CD14-positive monocyte (primary cell): ENCODE measurements around the gene WBP2NL. TPM values are rescaled to one million over a fixed set of nuclear protein-coding genes. Genes with fewer than 3 reads are reported as not detected.

ENCODE experiments used
- DNase-seq, 3 donors: peaks; one replicate each; pipeline ENCODE4 v3.0.0-alpha.2; 2011 to 2022
- H2AFZ ChIP-seq: 2 replicates; pipeline ENCODE4 v1.6.0; 2012; ENCODE audit warnings: mild to moderate bottlenecking, low read depth, low read length, inconsistent platforms; ENCODE audit not compliant: insufficient read depth, poor library complexity, severe bottlenecking
- H3K27ac ChIP-seq, 2 donors: 1 replicate in 1 of 2; 2 replicates in 1 of 2; pipeline ENCODE4 v1.5.1; 2012 to 2013; ENCODE audit warnings: low read length in 2 of 2, control low read depth in 1 of 2, inconsistent platforms in 1 of 2, low read depth in 1 of 2, mild to moderate bottlenecking in 1 of 2
- H3K27me3 ChIP-seq, 2 donors: one replicate each; pipeline versions ENCODE4 v1.6.0 to v1.6.1; 2011 to 2013; ENCODE audit warnings: low read length in 2 of 2; ENCODE audit not compliant: control insufficient read depth in 2 of 2, insufficient read depth in 2 of 2
- H3K36me3 ChIP-seq, 2 donors: replicated peaks in 1 of 2; 1 replicate in 1 of 2; 2 replicates in 1 of 2; pipeline versions ENCODE4 v1.5.1 to v1.6.1; 2012 to 2013; ENCODE audit warnings: low read length in 2 of 2, control low read depth in 1 of 2, inconsistent platforms in 1 of 2, mild to moderate bottlenecking in 1 of 2; ENCODE audit not compliant: insufficient read depth in 2 of 2, control insufficient read depth in 1 of 2
- H3K4me1 ChIP-seq, 2 donors: 1 replicate in 1 of 2; 2 replicates in 1 of 2; pipeline versions ENCODE4 v1.5.1 to v1.6.1; 2012 to 2013; ENCODE audit warnings: low read length in 2 of 2, control low read depth in 1 of 2, inconsistent platforms in 1 of 2, mild to moderate bottlenecking in 1 of 2, moderate library complexity in 1 of 2; ENCODE audit not compliant: insufficient read depth in 2 of 2, control insufficient read depth in 1 of 2
- H3K4me2 ChIP-seq: replicated peaks from 2 replicates; pipeline ENCODE3; 2012; ENCODE audit warnings: low read length, moderate library complexity, mild to moderate bottlenecking; ENCODE audit not compliant: poor library complexity, severe bottlenecking; ENCODE audit errors: extremely low read depth
- H3K4me3 ChIP-seq, 3 experiments: fragments of 200-600 bp in 1 of 3; sonication (generic) in 1 of 3; replicated peaks in 1 of 3; 1 replicate in 2 of 3; 2 replicates in 1 of 3; pipeline ENCODE4 v1.5.1; 2011 to 2013; ENCODE audit warnings: low read length in 3 of 3, mild to moderate bottlenecking in 3 of 3, control low read depth in 2 of 3, low read depth in 2 of 3, inconsistent platforms in 1 of 3, moderate library complexity in 1 of 3
- H3K79me2 ChIP-seq: 2 replicates; pipeline ENCODE4 v1.6.0; 2012; ENCODE audit warnings: mild to moderate bottlenecking, control low read depth, inconsistent platforms, low read length, moderate library complexity; ENCODE audit not compliant: insufficient read depth
- H3K9ac ChIP-seq: 2 replicates; pipeline ENCODE4 v1.6.0; 2017; ENCODE audit warnings: low read length, mild to moderate bottlenecking; ENCODE audit not compliant: insufficient read depth, poor library complexity, severe bottlenecking
- H3K9me3 ChIP-seq, 2 donors: replicated peaks in 1 of 2; 1 replicate in 1 of 2; 2 replicates in 1 of 2; pipeline versions ENCODE4 v1.5.1 to v1.6.1; 2012 to 2013; ENCODE audit warnings: low read length in 2 of 2, control low read depth in 1 of 2; ENCODE audit not compliant: control insufficient read depth in 1 of 2, insufficient read depth in 1 of 2
- H4K20me1 ChIP-seq: 2 replicates; pipeline ENCODE4 v1.6.0; 2012; ENCODE audit warnings: mild to moderate bottlenecking, low read length, control low read depth, moderate library complexity; ENCODE audit not compliant: insufficient read depth
- H3K27ac Mint-ChIP-seq, 7 donors: one replicate each; pipeline ENCODE4 v1.8.0; 2020; ENCODE audit warnings: mild to moderate bottlenecking in 7 of 7, mixed read lengths in 7 of 7, moderate library complexity in 6 of 7, inconsistent platforms in 2 of 7
- H3K27me3 Mint-ChIP-seq, 3 donors: one replicate each; pipeline ENCODE4 v1.8.0; 2021 to 2022; ENCODE audit warnings: low read depth in 3 of 3, mild to moderate bottlenecking in 3 of 3, mixed read lengths in 3 of 3, moderate library complexity in 3 of 3, inconsistent platforms in 1 of 3
- H3K36me3 Mint-ChIP-seq, 2 donors: one replicate each; pipeline ENCODE4 v1.8.0; 2020; ENCODE audit warnings: mixed read lengths in 2 of 2, inconsistent platforms in 1 of 2, mild to moderate bottlenecking in 1 of 2
- H3K4me1 Mint-ChIP-seq: one replicate; pipeline ENCODE4 v1.8.0; 2020; ENCODE audit warnings: mild to moderate bottlenecking, mixed read lengths
- H3K4me3 Mint-ChIP-seq, 2 donors: one replicate each; pipeline ENCODE4 v1.8.0; 2020; ENCODE audit warnings: mild to moderate bottlenecking in 2 of 2, mixed read lengths in 2 of 2, moderate library complexity in 1 of 2
- H3K9me3 Mint-ChIP-seq, 7 donors: one replicate each; pipeline ENCODE4 v1.8.0; 2020 to 2022; ENCODE audit warnings: mixed read lengths in 7 of 7, mild to moderate bottlenecking in 6 of 7, moderate library complexity in 6 of 7, inconsistent platforms in 2 of 7
- WGBS: methylation state at CpG from one replicate; pipeline ENCODE4 v1.1.5; 2013; ENCODE audit warnings: missing lambda C conversion rate; ENCODE audit not compliant: insufficient coverage; 5-methylcytosine and 5-hydroxymethylcytosine counted together
- intact Hi-C, 2 donors: fragments of 100-400 bp; cut with micrococcal nuclease; formaldehyde crosslinking; loops; one replicate each; pipeline versions ENCODE4 v1.15.0 to v1.15.1; 2023
- polyA plus RNA-seq, 3 donors: library from polyadenylated mRNA; depleted of rRNA in 1 of 3; unstranded in 2 of 3; stranded (reverse) in 1 of 3; fragments of 300-500 nt in 2 of 3; fragments of >200 nt in 1 of 3; fragmentation: Illumina TruSeq in 2 of 3; gene quantifications; 1 replicate in 2 of 3; 2 replicates in 1 of 3; pipeline ENCODE4 v1.2.3, GENCODE V29; 2012 to 2021
- TF ChIP-seq, protein P1 (sequence below): fragments of 200-600 bp; IDR thresholded peaks from one replicate; pipeline ENCODE4 v1.8.0; 2022; ENCODE audit warnings: antibody characterized with exemption, mild to moderate bottlenecking

The WBP2NL gene
- polyA plus RNA-seq, 3 donors: 0.48 to 0.83 (median 0.71) TPM

DNA sequence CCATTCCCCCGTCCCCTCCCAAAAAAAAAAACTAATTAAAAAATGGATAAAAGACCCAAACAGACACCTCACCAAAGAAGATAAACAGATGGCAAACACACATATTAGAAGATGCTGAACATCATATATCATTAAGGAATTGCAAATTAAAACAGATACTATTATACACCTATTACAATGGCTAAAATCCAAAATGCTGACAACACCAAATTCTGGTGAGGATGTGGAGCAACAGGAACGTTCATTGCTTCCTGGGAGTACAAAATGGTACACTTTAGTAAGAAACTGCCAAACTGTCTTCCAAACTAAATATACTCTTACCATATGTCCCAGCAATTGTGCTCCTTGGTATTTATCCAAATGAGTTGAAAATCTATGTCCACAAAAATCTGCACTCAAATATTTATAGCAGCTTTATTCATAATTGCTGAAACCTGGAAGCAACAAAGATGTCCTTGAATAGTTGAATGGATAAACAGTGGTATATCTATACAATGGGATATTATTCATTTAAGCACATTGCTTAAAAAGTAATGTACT, 52.1 kb downstream of the WBP2NL start:
- H3K27ac ChIP-seq: no peak overlapping the region
- no peak for DNase-seq
- peaks cover 0 to 2% (median 0%) of the 10 kb centered on the region in 7 donors for H3K9me3 Mint-ChIP-seq
- H3K4me1 ChIP-seq: peaks cover 9 to 23% of the 10 kb centered on the region in 2 donors
- no peak overlapping the region for H3K27ac Mint-ChIP-seq
- intact Hi-C loops: no loop called here
- no CpG with 5 or more reads among the region's 2 CpGs for WGBS
- no peaks in the 10 kb centered on the region for H3K9me3 ChIP-seq
- peaks cover 17% of the 10 kb centered on the region for H3K4me1 Mint-ChIP-seq
- H3K4me3 Mint-ChIP-seq: no peak overlapping the region
- H3K27me3 Mint-ChIP-seq: no peaks in the 10 kb centered on the region
- no peak overlapping the region for H3K4me2 ChIP-seq
- no peak overlapping the region for H3K9ac ChIP-seq
- no peak overlapping the region for H3K4me3 ChIP-seq
- no peak overlapping the region for H2AFZ ChIP-seq
- H3K79me2 ChIP-seq: no peaks in the 10 kb centered on the region
- TF ChIP-seq, protein P1, sequence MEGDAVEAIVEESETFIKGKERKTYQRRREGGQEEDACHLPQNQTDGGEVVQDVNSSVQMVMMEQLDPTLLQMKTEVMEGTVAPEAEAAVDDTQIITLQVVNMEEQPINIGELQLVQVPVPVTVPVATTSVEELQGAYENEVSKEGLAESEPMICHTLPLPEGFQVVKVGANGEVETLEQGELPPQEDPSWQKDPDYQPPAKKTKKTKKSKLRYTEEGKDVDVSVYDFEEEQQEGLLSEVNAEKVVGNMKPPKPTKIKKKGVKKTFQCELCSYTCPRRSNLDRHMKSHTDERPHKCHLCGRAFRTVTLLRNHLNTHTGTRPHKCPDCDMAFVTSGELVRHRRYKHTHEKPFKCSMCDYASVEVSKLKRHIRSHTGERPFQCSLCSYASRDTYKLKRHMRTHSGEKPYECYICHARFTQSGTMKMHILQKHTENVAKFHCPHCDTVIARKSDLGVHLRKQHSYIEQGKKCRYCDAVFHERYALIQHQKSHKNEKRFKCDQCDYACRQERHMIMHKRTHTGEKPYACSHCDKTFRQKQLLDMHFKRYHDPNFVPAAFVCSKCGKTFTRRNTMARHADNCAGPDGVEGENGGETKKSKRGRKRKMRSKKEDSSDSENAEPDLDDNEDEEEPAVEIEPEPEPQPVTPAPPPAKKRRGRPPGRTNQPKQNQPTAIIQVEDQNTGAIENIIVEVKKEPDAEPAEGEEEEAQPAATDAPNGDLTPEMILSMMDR: no peak
- H4K20me1 ChIP-seq: no peaks in the 10 kb centered on the region
- H3K27me3 ChIP-seq: no peaks in the 10 kb centered on the region
- H3K36me3 Mint-ChIP-seq: peaks cover 4 to 44% of the 10 kb centered on the region in 2 donors
- peaks cover 0 to 5% of the 10 kb centered on the region in 2 donors for H3K36me3 ChIP-seq

DNA sequence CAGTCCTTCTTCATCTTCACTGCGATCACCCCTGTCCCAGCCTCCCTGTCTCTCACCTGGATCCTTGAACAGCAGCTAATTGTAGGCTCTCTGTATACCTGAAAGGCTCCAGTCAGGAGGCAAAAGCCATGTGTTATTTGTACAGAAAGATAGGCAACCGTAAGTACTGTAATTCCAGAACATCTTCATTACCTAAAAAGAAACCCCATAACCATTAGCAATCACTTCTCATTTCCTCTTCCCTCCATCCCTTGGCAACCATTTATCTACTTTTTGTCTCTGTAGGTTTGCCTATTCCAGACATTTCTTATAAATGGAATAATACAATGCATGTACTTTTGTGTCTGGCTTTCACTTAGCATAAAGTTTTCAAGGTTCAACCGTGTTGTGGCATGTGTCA, 54.2 kb downstream of the WBP2NL start:
- no CpG with 5 or more reads among the region's 3 CpGs for WGBS
- peaks cover 10 to 33% of the 10 kb centered on the region in 2 donors for H3K36me3 Mint-ChIP-seq
- TF ChIP-seq, protein P1: no peak
- H3K27ac Mint-ChIP-seq: peak overlapping the region in 3 of 7 donors; percentile 43 to 66 (median 61)
- Histone ChIP-seq H3K36me3 (peaks cover 0 to 5% of the 10 kb centered on the region in 2 donors), H3K27me3 (no peaks in the 10 kb centered on the region), H3K27ac (no peak overlapping the region), H3K4me3 (no peak overlapping the region), H3K79me2 (no peaks in the 10 kb centered on the region), H4K20me1 (no peaks in the 10 kb centered on the region), H3K4me2 (no peak overlapping the region), H2AFZ (no peak overlapping the region), H3K9me3 (peaks cover 0 to 9% of the 10 kb centered on the region in 2 donors), H3K9ac (no peak overlapping the region), H3K4me1 (peaks cover 9 to 23% of the 10 kb centered on the region in 2 donors)
- peaks cover 8 to 17% (median 12%) of the 10 kb centered on the region in 7 donors for H3K9me3 Mint-ChIP-seq
- intact Hi-C loops: no loop called here
- peaks cover 17% of the 10 kb centered on the region for H3K4me1 Mint-ChIP-seq
- no peak for DNase-seq
- peaks cover 0 to 3% (median 0%) of the 10 kb centered on the region in 3 donors for H3K27me3 Mint-ChIP-seq
- no peak overlapping the region for H3K4me3 Mint-ChIP-seq
